AG08396 (cell line): ENCODE measurements around the gene DOLPP1.

ENCODE experiments used
- DNase-seq: peaks from one replicate; pipeline ENCODE4 v3.0.0; 2012; ENCODE audit warnings: low spot score, mixed read lengths

The DOLPP1 gene

GRCh38 chr9:129064499-129064908, 16.4 kb upstream of the DOLPP1 start:
- DNase-seq, result no peak

GRCh38 chr9:129068110-129068509, 12.8 kb upstream of the DOLPP1 start:
- no peak for DNase-seq

DNA sequence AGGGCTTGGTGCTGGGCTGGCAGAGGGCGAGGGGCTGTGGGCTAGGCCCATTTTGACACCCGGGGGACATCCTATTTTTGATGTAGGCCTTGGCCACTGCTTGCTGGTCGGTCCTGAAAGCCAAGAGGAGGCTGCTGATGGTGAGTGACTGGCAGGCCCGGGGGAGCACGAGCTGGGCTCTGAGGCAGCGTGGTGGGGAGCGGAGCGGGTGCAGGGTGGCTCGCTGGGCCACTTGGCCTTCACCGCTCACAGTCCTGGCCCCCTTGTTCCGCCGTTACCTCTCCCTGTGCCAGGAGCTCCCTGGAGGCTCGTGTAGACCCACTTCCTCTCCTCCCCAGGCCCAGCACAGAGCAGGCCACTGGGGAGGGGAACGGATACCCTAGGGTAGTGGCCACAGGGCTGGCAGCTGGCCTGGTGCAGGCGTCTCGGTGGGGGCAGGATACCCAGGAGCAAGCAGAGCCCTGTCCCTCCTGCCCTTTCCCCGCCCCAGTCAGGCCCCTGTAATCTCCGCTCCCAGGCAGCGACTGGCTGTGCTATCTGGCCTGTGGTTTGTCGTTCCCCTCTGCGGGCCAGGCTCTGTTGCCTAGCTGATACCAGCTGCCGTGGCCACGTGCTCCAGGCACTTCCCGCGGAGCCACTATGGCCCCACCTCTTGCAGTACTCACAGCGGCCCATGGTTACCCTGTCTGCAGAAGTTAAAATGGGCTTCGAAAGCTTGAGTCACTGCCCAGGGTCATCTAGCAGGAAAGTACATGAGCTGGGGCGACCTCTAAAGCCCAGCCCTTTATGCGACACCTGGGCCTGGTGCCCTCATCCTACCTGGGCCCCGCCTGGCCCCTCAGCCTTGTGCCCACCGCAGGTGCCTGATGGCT, 11.7 kb upstream of the DOLPP1 start:
- no peak for DNase-seq

GRCh38 chr9:129069862-129070641, 10.9 kb upstream of the DOLPP1 start:
- no peak for DNase-seq

DNA sequence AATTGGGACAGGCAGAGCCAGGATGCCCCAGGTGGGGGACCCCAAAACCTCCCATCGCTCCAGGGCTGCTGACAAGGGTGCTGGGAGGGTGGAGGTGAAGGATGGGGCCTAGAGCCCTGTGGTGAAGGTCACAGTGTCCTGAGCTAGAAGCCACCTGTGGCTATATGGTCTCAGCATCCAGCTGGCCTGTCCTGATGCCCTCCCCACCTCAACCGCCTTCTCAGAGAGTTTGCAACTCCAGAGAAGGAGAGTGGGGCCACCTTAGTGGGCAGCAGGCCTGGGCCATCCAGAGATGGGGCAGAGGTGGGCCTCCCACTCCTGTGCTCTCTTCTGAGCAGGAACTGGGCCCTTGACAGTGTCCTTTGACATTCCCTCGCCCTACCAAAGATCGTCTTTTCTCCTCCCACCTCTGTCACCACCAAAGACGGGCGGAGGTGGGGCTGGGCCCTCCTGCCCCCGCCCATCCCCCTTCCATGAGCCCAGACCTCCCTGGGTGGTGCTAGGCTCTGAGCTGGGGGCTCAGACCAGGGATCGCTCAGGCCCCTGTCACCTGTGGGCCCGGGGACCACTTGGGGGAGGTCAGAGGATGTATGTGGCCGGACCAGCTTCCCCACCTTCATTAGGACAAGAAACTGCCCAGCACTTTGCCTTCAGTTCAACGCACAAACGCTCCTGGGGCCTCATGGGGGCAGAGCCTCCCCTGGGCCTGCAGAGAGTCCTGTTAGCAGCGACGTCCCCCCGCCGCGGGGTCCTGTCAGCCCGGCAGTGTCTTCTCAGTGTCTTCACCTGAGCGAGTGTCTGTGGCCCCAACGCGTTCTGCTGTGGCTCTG, 10.0 kb upstream of the DOLPP1 start:
- no peak for DNase-seq

GRCh38 chr9:129071526-129072126, 9.3 kb upstream of the DOLPP1 start:
- no peak for DNase-seq

DNA sequence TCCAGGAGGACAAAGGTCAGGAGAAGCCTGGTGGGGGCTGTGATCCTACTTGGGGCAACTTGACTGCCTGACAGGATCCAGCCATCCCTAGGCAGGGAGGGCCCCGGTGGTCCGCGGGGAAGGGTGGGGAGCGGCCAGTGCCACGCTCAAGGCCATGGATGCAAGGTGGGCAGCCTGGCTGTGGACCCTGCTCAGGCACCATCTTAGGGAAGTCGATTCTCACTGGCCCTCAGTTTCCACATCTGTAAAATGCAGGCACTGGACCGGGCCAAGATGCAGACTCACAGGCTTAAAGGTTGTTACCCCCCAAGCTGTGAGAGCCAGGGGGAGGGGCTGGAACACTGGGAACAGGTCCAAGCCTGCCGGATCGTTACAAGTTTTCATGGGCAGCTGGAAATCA, 8.7 kb upstream of the DOLPP1 start:
- DNase-seq, result no peak

- no peak for DNase-seq
These were observed 7.5 kb upstream of the DOLPP1 start for GRCh38 chr9:129073404-129073803.

DNA sequence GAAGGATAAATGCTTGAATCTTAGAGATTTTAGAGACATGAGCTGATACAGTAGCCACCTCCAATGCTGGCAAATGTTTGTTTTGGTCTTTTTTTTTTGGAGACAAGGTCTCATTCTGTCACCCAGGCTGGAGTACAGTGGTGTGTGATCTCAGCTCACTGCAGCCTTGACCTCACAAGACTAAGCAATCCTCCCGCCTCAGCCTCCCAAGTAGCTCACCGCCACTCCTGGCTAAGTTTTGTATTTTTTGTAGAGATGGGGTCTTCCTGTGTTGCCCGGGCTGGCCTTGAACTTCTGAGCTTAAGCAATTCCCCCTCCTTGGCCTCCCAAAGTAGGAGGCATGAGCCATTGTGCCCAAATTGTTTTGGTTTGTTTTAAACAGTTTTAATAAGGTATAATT, 6.8 kb upstream of the DOLPP1 start:
- no peak for DNase-seq

DNA sequence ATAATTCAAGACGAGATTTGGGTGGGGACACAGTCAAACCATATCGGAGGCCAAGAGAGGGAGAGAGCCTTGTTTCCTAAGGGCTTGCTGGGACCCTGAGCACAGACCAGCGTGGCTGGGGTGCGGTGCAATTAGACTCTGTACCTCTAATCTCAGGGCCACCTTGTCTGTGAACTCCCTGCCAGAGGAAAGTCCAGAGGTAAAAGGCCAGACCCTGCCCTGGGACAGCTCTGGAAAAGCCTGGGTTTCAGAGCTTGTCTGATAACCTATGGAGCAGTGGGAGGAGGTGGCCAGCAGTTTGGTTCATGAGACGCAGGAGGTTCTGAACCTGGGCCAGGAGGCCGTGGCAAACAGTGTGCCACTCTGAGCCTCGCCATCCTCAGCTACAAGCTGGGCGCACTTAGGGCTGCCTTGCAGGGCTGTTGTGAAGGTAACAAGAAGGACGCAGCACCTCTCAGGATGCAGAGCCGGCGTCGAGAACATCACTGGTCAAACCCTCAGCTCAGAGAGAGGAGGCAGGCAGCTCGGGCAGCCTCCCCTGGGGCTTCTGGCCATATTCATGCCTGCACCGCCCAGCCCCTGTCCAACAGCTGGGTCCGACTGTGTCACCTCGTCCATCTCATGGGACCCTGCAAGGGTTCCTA, 4.8 kb upstream of the DOLPP1 start:
- DNase-seq, result no peak

DNA sequence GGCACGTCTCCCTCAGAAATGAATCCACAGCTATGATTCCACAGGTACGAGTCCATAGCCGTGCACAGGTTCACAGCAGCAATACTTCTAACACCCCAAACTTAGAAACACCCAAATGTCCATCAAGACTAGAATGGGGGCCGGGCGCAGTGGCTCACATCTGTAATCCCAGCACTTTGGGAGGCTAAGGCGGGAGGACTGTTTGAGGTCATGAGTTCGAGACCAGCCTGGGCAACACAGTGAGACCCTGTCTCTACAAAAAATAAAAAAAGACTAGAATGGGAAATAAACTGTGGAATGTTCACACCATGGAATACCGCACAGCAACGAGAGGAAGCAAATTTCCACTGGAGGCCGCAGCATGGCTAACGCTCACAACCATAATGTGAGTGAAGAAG, 4.3 kb upstream of the DOLPP1 start:
- DNase-seq, result no peak

- DNase-seq, result no peak
These were observed 3.7 kb upstream of the DOLPP1 start for GRCh38 chr9:129077236-129077635.

DNA sequence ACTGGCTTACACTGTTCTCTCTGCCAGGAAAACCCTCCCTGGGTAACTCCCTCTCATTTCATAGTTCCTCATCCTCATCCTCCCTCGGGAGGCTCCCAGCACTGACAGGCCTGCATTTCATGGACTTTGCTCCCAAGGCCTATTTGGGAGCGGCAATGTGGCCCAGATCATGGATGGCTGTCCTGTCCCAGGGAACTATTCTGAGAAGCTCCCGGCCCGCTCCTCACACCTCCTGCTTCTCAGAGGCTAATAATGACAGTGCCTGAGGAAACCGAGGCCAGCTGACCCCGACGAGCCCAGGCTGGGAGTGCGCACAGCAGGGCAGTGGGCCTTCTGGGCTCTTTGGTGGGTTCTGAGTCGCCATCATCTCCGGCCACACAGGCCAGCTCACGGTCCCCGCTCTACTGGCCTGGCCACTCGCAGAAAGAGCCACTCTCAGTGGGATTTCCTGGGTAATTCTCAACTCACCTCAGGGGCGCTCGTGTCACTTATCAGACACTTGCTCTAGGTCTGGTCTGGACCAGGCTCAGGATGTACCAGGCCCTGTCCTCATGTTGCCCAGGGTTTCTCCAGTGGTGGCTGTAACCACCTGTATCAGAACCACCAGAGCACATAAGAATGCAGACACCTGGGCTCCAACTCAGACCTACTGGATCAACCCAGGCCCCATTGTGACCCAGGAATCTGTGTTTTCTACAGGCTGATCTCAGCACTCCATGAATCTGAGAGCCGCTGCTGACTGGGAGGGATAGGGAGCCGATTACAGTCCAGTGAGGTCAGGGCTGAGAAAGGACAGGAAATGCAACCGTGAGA, 2.0 kb upstream of the DOLPP1 start:
- DNase-seq, result no peak

GRCh38 chr9:129079829-129080228, 1.1 kb upstream of the DOLPP1 start:
- DNase-seq, result no peak

DNA sequence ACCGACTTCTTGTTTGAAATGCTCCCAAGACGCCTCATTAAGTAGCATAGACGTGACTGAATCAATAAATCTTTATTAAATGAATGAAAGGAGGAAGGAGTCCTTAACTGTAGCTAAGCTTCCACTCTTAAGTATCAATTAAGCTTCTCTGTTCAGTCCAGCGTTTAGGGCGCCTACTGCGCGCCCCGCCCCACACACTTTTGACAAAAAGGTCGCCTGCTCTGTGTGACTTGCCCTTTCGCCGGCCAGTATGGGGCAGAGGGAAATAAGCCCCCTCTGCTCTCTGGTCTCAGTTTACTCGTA, 662 bp upstream of the DOLPP1 start:
- no peak for DNase-seq

GRCh38 chr9:129081388-129081904, 535 bp downstream of the DOLPP1 start:
- DNase-seq, result peak; percentile 97

DNA sequence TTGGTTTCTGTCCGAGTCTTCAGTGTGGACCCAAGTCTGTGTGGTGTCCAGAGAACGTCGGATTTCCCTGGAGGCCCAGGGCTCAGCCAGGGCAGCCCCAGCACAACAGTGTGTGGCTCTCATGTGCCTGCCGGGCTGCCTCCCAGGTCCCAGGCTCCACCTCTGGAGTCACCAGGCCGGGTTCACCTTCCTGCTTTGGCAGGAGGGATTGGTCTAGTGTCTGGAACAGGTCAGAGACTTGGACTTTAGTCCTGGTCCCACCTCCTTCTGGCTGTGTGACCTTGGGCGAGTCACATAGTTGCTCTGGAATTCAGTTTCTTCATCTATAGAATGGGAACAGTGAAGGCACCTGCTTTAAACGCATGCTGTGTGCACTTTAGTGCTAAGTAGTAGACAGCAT, 3.2 kb downstream of the DOLPP1 start:
- DNase-seq, result no peak

- DNase-seq, result no peak
These were observed 8.3 kb downstream of the DOLPP1 start for GRCh38 chr9:129089246-129089645.

DNA sequence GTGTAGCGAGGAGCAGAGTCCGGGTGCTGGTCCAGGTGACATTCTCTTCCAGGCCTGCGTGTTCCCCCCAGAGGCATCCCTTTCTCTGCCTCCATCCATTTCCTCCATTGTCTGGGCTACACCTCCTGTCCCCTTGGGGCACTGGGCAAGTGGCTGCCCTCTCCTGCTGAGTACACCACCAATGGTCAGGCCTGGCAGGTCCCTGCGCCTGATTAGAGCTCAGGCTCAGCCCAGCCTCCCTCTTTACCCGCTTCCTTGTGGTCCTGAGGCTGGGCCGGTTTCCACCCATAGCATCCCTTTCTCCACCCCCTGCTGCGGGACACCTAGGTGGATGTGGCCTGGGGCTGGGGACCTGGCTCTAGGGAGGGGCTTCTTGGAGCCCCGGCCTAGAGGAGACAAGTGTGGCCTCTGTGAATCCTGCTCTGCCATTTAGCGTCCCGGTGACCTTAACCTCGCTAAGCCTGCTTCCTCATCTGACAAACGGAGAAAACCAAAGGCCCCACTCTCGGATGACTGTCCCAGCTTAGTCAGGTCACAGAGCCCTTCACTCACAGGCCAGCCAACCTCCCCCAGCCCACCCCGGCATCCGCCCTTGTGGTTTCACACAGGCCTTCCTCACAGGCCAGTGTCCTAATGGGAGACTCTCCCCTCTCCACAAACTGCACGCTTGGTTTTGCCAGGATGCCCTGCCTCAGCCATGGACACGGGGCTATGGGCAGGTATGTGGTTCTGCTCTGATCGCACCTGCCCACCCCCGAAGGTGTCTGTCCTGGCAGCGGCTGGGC, 12.9 kb downstream of the DOLPP1 start:
- no peak for DNase-seq
